Measurements from ENCODE around the gene PNLIPRP2. TPM values are rescaled to one million over a fixed set of nuclear protein-coding genes. Genes with fewer than 3 reads are reported as not detected.

Gene PNLIPRP2
- total RNA-seq, 4 donors from 2014 or later = not detected

GRCh38 chr10:116593139-116593740 lies 27.5 kb upstream of the PNLIPRP2 start:
- no peak for TF ChIP-seq CTCF (IDR thresholded peaks at IDR 0.05; ENCODE audit: low read depth)

GRCh38 chr10:116594525-116595035 lies 26.2 kb upstream of the PNLIPRP2 start:
- no peak for TF ChIP-seq CTCF (IDR thresholded peaks at IDR 0.05; ENCODE audit: low read depth)

- no peak for TF ChIP-seq CTCF (IDR thresholded peaks at IDR 0.05; ENCODE audit: low read depth)
Observed at GRCh38 chr10:116596062-116596461, 24.7 kb upstream of the PNLIPRP2 start.

- TF ChIP-seq CTCF (IDR thresholded peaks at IDR 0.05; ENCODE audit: low read depth) = no peak
Observed at GRCh38 chr10:116597543-116597942, 23.2 kb upstream of the PNLIPRP2 start.

- no peak for TF ChIP-seq CTCF (IDR thresholded peaks at IDR 0.05; ENCODE audit: low read depth)
Observed at GRCh38 chr10:116598329-116598728, 22.4 kb upstream of the PNLIPRP2 start.

- TF ChIP-seq CTCF (IDR thresholded peaks at IDR 0.05; ENCODE audit: low read depth) = no peak
Observed at GRCh38 chr10:116599991-116600390, 20.8 kb upstream of the PNLIPRP2 start.

- no peak for TF ChIP-seq CTCF (IDR thresholded peaks at IDR 0.05; ENCODE audit: low read depth)
Observed at GRCh38 chr10:116602648-116603400, 17.9 kb upstream of the PNLIPRP2 start.
